HL-60 (cell line): ENCODE data around the gene SNRPD2.
"Not testable (repeated sequence)": the region's sequence is repeated elsewhere in the genome, so short reads cannot be mapped to it uniquely, and the experiment has no call there.

Experiments used
- DNase-seq, 2 experiments: peaks; one replicate each; pipeline ENCODE4 v3.0.0-alpha.2; 2010 to 2020; ENCODE audit warnings: low read depth in 1 of 2, low spot score in 1 of 2
- H3K27ac ChIP-seq: fragments of 250-450 bp; sonication (Bioruptor Pico); replicated peaks from 2 replicates; pipeline ENCODE4 v1.5.1; 2020; ENCODE audit warnings: mild to moderate bottlenecking, moderate library complexity
- H3K27me3 ChIP-seq: fragments of 250-450 bp; sonication (Bioruptor Pico); 2 replicates; pipeline ENCODE4 v1.5.1; 2021; ENCODE audit warnings: mild to moderate bottlenecking, moderate library complexity; ENCODE audit not compliant: insufficient read depth, poor library complexity, severe bottlenecking
- H3K4me3 ChIP-seq: replicated peaks from 2 replicates; pipeline ENCODE4 v1.5.1; 2011; ENCODE audit warnings: mild to moderate bottlenecking, control low read depth, low read length; ENCODE audit not compliant: insufficient read depth
- CTCF ChIP-seq: IDR thresholded peaks from one replicate; pipeline ENCODE4 v1.5.1; 2011; ENCODE audit warnings: low read length, control low read depth, inconsistent platforms; ENCODE audit not compliant: insufficient read depth
- GABPA ChIP-seq: IDR thresholded peaks from 2 replicates; pipeline ENCODE4 v1.6.1; 2012; ENCODE audit warnings: low read depth
- POLR2AphosphoS5 ChIP-seq: IDR thresholded peaks from 2 replicates; pipeline ENCODE4 v1.6.1; 2012; ENCODE audit warnings: low read depth
- SPI1 ChIP-seq: IDR thresholded peaks from 2 replicates; pipeline ENCODE4 v1.6.1; 2012; ENCODE audit warnings: low read depth, mild to moderate bottlenecking, borderline replicate concordance
- TF ChIP-seq, protein P1 (sequence below): IDR thresholded peaks from 2 replicates; pipeline ENCODE4 v1.6.1; 2012; ENCODE audit warnings: low read depth; ENCODE audit not compliant: insufficient replicate concordance

The SNRPD2 gene

DNA sequence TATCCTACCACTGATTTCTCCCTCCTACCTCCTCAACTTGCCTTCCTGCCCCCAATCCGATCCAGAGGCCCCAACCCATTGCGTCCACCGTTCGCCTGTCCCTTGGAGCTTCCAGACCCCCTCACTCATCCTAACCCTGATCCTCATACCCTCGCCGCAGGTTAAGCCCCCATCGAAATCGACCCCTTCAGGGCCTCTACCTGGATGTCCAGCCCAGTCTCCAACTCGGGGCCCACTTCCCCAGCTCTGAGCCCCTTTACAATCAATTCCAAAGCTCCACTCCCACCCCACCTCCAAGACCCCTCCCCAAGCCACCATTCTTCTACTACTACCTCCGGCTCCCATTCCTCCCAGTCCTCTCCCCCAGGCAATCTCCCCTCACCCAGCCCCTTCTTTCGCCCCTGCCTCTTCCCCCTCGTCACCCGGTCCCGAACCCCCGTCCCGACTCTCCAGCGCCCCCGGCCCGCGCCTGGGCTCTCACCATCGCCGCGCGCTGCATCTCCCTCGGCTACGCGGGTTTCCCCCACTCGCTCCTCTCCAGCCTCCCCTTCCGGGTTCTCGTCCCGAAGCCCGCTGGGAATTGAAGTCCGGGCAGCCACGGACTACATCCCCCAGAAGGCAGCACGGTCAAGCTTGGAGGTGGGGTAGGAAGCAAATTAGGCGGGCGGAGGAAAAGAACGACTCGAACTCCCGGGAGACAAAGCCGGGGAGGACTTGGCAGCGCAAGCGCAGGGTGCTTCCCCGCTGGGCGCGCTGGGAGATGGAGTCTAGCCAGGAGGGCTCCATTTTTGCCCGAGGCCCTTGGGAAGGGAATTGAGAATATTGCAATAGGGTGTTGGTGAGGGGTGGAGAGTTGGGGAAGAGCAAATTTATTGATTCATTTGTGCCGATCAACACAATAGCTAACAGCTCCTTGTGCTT lies 38.9 kb upstream of the SNRPD2 start, which contains the start of gene FBXO46:
Gene FBXO46 (minus strand): TSS at position 529 of the 921 bp plus-strand sequence. CDS start 17,401 bp downstream, outside the sequence.
- Histone ChIP-seq H3K4me3 (peak within 1 kb of the TSS; percentile 93), H3K27ac (peak within 1 kb of the TSS; percentile 73), H3K27me3 (no peaks in the 10 kb centered on the region)
- peak; percentile 97 to 99 for DNase-seq
- peak; percentile 25; the same call in 1 of the 2 replicates for TF ChIP-seq SPI1
- TF ChIP-seq POLR2AphosphoS5, result peak; percentile 89
- TF ChIP-seq, protein P1, sequence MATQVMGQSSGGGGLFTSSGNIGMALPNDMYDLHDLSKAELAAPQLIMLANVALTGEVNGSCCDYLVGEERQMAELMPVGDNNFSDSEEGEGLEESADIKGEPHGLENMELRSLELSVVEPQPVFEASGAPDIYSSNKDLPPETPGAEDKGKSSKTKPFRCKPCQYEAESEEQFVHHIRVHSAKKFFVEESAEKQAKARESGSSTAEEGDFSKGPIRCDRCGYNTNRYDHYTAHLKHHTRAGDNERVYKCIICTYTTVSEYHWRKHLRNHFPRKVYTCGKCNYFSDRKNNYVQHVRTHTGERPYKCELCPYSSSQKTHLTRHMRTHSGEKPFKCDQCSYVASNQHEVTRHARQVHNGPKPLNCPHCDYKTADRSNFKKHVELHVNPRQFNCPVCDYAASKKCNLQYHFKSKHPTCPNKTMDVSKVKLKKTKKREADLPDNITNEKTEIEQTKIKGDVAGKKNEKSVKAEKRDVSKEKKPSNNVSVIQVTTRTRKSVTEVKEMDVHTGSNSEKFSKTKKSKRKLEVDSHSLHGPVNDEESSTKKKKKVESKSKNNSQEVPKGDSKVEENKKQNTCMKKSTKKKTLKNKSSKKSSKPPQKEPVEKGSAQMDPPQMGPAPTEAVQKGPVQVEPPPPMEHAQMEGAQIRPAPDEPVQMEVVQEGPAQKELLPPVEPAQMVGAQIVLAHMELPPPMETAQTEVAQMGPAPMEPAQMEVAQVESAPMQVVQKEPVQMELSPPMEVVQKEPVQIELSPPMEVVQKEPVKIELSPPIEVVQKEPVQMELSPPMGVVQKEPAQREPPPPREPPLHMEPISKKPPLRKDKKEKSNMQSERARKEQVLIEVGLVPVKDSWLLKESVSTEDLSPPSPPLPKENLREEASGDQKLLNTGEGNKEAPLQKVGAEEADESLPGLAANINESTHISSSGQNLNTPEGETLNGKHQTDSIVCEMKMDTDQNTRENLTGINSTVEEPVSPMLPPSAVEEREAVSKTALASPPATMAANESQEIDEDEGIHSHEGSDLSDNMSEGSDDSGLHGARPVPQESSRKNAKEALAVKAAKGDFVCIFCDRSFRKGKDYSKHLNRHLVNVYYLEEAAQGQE, result peak; percentile 15
- no peak for TF ChIP-seq CTCF
- TF ChIP-seq GABPA, result peak; percentile 67

DNA sequence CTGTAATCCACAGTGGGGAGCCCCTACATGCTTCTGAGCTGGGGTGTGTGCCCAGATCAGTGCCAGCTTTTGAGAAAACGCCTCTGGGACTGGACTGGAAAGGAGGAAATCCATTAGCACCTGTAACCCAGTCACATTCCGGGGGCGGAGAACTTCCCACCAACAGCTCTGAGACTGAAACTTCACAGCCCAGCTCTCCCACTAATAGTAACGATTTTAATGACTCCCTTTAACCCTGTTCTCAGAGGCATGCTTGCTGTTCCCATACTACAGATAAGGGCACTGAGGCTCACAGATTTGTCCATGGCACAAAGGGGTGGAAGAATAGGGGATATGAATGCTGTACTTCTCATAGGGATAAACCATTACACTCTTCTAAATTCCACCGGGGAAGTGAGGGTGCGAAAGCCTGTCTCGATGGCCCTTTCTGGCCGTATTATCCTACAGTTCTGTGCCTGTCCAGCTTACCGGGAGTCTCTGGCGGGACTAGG lies 38.1 kb upstream of the SNRPD2 start:
- TF ChIP-seq, protein P1, result no peak
- no peak for TF ChIP-seq POLR2AphosphoS5
- TF ChIP-seq CTCF, result no peak
- TF ChIP-seq SPI1, result no peak
- Histone ChIP-seq H3K27ac (peak overlapping the region; percentile 73), H3K4me3 (peak overlapping the region; percentile 93), H3K27me3 (no peaks in the 10 kb centered on the region)
- DNase-seq, result no peak

GRCh38 chr19:45728683-45729082 lies 36.9 kb upstream of the SNRPD2 start:
- not testable (repeated sequence) for H3K4me3 ChIP-seq, H3K27ac ChIP-seq, H3K27me3 ChIP-seq, DNase-seq

GRCh38 chr19:45720065-45720464 lies 28.3 kb upstream of the SNRPD2 start:
- H3K27me3 ChIP-seq, H3K27ac ChIP-seq, DNase-seq, H3K4me3 ChIP-seq: not testable (repeated sequence)
